ENCODE measurements around the gene PRSS33. TPM values are rescaled to one million over a fixed set of nuclear protein-coding genes. Genes with fewer than 3 reads are reported as not detected.

Gene PRSS33
- polyA plus RNA-seq, 1 of the 3 experiments (the other 2 are of a cell fraction) = not detected

DNA sequence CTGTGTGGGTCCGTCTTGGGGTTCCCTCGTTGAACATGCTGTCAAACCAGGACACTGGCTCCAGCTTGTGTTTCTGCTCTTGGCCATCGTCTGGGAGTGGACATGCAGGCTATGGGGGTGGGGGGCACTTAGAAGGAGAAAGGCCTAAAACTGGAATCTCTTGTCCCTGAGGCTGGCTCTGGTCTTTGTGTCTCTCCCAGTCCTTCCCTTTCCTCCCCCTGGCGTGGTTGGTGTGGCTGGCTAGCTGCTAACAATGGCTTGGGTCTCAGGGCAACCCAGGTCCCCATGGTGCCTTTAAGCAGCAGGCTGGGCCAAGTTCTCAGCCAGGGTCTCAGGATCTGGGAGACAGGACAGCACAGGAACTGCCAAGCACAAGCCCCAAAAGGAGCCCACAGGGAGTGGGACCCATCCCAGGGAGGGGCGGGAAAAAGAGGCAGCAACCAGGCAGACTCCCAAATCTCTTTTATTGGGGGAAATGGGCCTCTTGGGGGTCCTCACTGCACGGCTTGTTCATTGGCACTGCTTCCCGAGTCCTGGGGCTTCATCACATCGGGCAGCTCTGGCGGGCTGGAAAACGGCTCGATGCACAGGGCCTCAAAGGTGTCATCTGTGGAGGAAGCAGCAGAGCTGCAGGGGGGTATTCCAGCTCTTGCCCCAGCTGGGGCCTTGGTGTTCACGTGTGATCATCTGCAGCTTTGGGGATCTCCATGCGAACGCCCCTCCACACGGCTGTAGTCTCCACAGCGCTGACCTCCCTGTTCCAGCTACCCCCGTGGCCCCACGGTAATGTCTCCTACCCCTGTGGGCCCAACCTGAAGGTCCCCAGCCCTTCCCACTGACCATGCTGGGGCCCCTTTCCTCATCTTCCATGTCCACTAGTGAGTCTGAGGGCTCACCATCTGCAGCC lies 15.6 kb downstream of the PRSS33 start:
- Histone ChIP-seq H3K27me3 (ENCODE audit: insufficient read depth) (no peaks in the 10 kb centered on the region), H3K79me2 (ENCODE audit: insufficient read depth) (peaks cover 59% of the 10 kb centered on the region), H3K9me2 (no peaks in the 10 kb centered on the region), H3F3A (replicated peaks; ENCODE audit: insufficient read depth) (peaks cover 14% of the 10 kb centered on the region), H3K4me2 (no peak overlapping the region), H3K4me3 (ENCODE audit: low read depth in 2 of 2, low read length in 1 of 2) (no peak overlapping the region), H3K9ac (no peak overlapping the region), H4K20me1 (ENCODE audit: insufficient read depth) (peaks cover 65% of the 10 kb centered on the region), H3K9me3 (no peaks in the 10 kb centered on the region), H2AFZ (ENCODE audit: low read depth) (no peak overlapping the region), H3K4me1 (ENCODE audit: control insufficient read depth in 1 of 2, insufficient read depth in 2 of 2, low read depth in 1 of 2, low read length in 1 of 2) (peaks cover 3 to 12% of the 10 kb centered on the region in 2 experiments; a peak in 1 of 4 replicates), H3K27ac (ENCODE audit: low read depth in 2 of 2, low read length in 1 of 2) (no peak overlapping the region), H3K36me3 (replicated peaks in 1 of 2; ENCODE audit: control insufficient read depth in 1 of 2, insufficient read depth in 2 of 2, low read length in 1 of 2) (peaks cover 40 to 73% of the 10 kb centered on the region in 2 experiments)
- ChIA-PET POLR2A (interaction anchor here (4.0 kb wide), 1 partner anchor 18 kb away, joined by 19 read pairs; the partner anchor contains the start of gene SRRM2), CTCF (no interaction called here)
- TF ChIP-seq, protein P1, sequence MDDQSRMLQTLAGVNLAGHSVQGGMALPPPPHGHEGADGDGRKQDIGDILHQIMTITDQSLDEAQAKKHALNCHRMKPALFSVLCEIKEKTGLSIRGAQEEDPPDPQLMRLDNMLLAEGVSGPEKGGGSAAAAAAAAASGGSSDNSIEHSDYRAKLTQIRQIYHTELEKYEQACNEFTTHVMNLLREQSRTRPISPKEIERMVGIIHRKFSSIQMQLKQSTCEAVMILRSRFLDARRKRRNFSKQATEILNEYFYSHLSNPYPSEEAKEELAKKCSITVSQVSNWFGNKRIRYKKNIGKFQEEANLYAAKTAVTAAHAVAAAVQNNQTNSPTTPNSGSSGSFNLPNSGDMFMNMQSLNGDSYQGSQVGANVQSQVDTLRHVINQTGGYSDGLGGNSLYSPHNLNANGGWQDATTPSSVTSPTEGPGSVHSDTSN (IDR thresholded peaks at IDR 0.05) = no peak
- TF ChIP-seq, protein P2, sequence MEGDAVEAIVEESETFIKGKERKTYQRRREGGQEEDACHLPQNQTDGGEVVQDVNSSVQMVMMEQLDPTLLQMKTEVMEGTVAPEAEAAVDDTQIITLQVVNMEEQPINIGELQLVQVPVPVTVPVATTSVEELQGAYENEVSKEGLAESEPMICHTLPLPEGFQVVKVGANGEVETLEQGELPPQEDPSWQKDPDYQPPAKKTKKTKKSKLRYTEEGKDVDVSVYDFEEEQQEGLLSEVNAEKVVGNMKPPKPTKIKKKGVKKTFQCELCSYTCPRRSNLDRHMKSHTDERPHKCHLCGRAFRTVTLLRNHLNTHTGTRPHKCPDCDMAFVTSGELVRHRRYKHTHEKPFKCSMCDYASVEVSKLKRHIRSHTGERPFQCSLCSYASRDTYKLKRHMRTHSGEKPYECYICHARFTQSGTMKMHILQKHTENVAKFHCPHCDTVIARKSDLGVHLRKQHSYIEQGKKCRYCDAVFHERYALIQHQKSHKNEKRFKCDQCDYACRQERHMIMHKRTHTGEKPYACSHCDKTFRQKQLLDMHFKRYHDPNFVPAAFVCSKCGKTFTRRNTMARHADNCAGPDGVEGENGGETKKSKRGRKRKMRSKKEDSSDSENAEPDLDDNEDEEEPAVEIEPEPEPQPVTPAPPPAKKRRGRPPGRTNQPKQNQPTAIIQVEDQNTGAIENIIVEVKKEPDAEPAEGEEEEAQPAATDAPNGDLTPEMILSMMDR (IDR thresholded peaks at IDR 0.05) = no peak
- no peak for TF ChIP-seq FOXJ3 (CRISPR knock-in tag; IDR thresholded peaks at IDR 0.05)
- no peak for TF ChIP-seq ELF1 (IDR thresholded peaks at IDR 0.05)
- TF ChIP-seq JUND (IDR thresholded peaks at IDR 0.05) = no peak
- peak; percentile 30; the same call in 1 of the 2 replicates for TF ChIP-seq POLR2AphosphoS5 (IDR thresholded peaks at IDR 0.05; ENCODE audit: low read depth, low read length)
- TF ChIP-seq SIN3A (IDR thresholded peaks at IDR 0.05; ENCODE audit: borderline replicate concordance, low read depth, low read length) = peak; percentile 18; the same call in 1 of the 2 replicates
- no peak for TF ChIP-seq TAF1 (IDR thresholded peaks at IDR 0.05; ENCODE audit: borderline replicate concordance, low read depth, low read length)
- no peak for TF ChIP-seq RAD21 (IDR thresholded peaks at IDR 0.05; ENCODE audit: low read length)
- TF ChIP-seq GABPA (IDR thresholded peaks at IDR 0.05; ENCODE audit: low read depth) = no peak
- no peak for TF ChIP-seq MEF2A (IDR thresholded peaks at IDR 0.05; ENCODE audit: borderline replicate concordance, low read depth)
- WGBS (ENCODE audit: low lambda C conversion rate) = 87% methylated on average over 17 of the region's 18 CpGs
- DNase-seq = no peak

DNA sequence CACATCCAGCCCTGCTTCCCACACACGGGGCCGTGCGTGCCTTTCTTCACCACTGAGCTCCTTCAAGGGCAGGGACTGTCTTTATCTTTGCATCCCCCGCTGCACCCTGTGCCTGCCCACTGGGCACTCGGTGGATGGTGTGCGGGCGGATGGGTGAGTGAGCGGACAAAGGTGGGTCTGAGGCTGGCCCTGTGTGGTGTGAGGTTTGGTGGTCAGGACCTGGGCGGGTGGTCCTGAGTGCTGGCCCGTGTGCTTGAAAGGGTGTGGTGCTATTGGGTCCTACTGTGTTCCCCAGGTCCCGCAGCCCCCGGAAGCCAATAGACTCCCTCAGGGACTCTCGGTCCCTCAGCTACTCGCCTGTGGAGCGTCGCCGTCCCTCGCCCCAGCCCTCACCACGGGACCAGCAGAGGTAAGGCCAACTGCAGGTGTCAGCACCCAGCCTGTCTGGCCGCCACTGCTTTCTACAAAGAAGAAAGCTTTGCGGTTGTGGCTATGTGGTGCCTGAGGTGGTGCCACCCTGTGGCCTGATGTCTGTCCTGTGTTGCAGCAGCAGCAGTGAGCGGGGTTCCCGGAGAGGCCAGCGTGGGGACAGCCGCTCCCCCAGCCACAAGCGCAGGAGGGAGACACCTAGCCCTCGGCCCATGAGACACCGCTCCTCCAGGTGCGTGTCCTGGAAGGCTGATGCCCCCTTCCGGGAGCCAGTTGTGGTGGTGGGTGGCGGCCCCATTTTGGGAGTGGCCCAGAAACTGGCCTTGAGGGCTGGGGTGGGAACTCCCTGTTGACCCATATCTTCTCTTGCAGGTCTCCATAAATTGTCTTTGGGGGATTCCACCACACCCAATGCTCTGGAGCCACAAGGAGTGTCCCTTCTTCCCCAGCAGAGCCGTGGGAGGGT lies 17.1 kb downstream of the PRSS33 start:
- H3K9ac ChIP-seq = no peak overlapping the region
- peaks cover 45 to 83% of the 10 kb centered on the region in 2 experiments for H3K36me3 ChIP-seq (replicated peaks in 1 of 2; ENCODE audit: control insufficient read depth in 1 of 2, insufficient read depth in 2 of 2, low read length in 1 of 2)
- H2AFZ ChIP-seq (ENCODE audit: low read depth) = no peak overlapping the region
- peaks cover 14% of the 10 kb centered on the region for H3F3A ChIP-seq (replicated peaks; ENCODE audit: insufficient read depth)
- H3K9me3 ChIP-seq = no peaks in the 10 kb centered on the region
- peaks cover 77% of the 10 kb centered on the region for H4K20me1 ChIP-seq (ENCODE audit: insufficient read depth)
- POLR2A ChIA-PET = interaction anchor here (0.7 kb wide), 1 partner anchor 14 kb away, joined by 4 read pairs; no protein-coding TSS in a partner anchor
- H3K4me2 ChIP-seq = no peak overlapping the region
- CTCF ChIA-PET = no interaction called here
- peaks cover 0 to 2% of the 10 kb centered on the region in 2 experiments; a peak in 1 of 4 replicates for H3K4me1 ChIP-seq (ENCODE audit: control insufficient read depth in 1 of 2, insufficient read depth in 2 of 2, low read depth in 1 of 2, low read length in 1 of 2)
- no peaks in the 10 kb centered on the region for H3K9me2 ChIP-seq
- no peaks in the 10 kb centered on the region for H3K27me3 ChIP-seq (ENCODE audit: insufficient read depth)
- TF ChIP-seq POLR2AphosphoS5 (IDR thresholded peaks at IDR 0.05; ENCODE audit: low read depth, low read length) (0 out of 2 replicates have a peak, but pooled peaks have one; percentile 9), JUND (IDR thresholded peaks at IDR 0.05) (no peak)
- TF ChIP-seq, protein P2 (IDR thresholded peaks at IDR 0.05) = peak; percentile 18; the same call in 1 of the 2 replicates
- 75% methylated on average over 12 of the region's 32 CpGs for WGBS (ENCODE audit: low lambda C conversion rate)
- H3K79me2 ChIP-seq (ENCODE audit: insufficient read depth) = peaks cover 57% of the 10 kb centered on the region
- no peak overlapping the region; a peak in 1 of 4 replicates for H3K27ac ChIP-seq (ENCODE audit: low read depth in 2 of 2, low read length in 1 of 2)
- H3K4me3 ChIP-seq (ENCODE audit: low read depth in 2 of 2, low read length in 1 of 2) = no peak overlapping the region
- DNase-seq = no peak

Data from SK-N-SH (cell line).